Hematopoietic multipotent progenitor cell treated with erythropoietin and hydrocortisone succinate and interleukin-3 and kit ligand, for 15 days (in vitro differentiated cells): ENCODE data around the gene GLP2R.
"Not testable (repeated sequence)": the region's sequence is repeated elsewhere in the genome, so short reads cannot be mapped to it uniquely, and the experiment has no call there.

Source experiments
- DNase-seq: peaks from one replicate; pipeline ENCODE4 v3.0.0-alpha.2; 2015; ENCODE audit warnings: low spot score

GLP2R gene, protein sequence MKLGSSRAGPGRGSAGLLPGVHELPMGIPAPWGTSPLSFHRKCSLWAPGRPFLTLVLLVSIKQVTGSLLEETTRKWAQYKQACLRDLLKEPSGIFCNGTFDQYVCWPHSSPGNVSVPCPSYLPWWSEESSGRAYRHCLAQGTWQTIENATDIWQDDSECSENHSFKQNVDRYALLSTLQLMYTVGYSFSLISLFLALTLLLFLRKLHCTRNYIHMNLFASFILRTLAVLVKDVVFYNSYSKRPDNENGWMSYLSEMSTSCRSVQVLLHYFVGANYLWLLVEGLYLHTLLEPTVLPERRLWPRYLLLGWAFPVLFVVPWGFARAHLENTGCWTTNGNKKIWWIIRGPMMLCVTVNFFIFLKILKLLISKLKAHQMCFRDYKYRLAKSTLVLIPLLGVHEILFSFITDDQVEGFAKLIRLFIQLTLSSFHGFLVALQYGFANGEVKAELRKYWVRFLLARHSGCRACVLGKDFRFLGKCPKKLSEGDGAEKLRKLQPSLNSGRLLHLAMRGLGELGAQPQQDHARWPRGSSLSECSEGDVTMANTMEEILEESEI

DNA sequence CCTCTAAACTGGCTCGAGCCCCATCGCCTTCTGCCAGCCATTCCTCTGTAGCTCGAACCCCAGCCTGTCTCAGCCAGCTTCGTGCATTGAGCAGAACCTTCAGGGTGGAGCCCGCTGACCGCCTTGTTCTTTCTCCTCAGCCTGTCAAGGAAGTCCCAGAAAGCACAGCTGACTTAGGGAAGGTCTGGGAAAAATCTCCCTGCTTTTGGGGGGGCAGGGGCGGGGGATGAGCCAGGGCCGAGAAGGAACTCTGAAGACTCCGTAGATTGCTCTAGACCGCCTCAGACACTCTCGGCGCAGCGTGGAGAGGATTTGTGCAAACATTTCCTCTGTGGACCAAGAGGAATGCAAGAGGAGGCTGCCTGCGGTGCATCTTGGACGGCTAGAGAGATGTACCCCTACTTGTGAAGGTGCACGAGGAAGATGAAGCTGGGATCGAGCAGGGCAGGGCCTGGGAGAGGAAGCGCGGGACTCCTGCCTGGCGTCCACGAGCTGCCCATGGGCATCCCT is at the start of gene GLP2R:
GLP2R (plus strand) TSS at position 284 of the 510 bp plus-strand sequence; CDS start at position 424, 140 bp downstream.
- no peak for DNase-seq

DNA sequence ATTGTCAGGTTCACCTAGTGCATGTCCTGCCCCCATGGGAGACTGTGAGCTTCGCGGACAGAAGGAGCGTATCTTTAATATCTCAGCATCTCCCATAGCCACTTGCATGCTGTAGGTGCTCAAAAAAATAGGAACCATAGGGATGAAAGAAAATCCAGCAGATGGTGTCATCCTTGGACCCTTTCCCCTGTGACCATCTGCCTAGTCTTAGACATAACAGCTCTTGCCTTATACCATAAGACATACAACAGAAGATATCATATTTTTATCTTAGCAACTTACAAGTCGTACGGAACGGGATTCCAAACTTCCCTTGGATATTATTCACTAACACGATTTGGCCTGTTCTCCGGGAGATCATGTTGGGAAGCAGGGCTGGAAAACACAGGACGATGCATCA is 48.8 kb upstream of the GLP2R start:
- DNase-seq = no peak

DNA sequence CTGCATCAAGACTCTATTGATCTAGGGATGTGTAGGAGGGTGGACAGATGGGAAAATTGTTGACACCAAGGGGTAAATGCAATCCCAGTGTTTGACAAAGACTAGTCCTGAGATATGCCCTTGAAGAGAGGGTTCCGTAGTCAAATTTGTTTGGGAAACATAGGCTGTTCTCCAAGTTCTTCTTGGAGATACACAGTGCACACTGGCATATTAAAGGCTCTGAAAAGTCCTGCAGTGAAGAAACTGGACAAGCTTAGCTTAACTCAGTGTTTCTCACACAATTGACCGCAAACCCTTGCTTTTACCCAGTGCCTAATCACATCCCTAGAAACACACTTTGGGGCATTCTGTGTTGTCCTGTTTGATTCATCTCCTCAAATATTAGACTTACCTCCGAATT is 45.2 kb upstream of the GLP2R start:
- no peak for DNase-seq

DNA sequence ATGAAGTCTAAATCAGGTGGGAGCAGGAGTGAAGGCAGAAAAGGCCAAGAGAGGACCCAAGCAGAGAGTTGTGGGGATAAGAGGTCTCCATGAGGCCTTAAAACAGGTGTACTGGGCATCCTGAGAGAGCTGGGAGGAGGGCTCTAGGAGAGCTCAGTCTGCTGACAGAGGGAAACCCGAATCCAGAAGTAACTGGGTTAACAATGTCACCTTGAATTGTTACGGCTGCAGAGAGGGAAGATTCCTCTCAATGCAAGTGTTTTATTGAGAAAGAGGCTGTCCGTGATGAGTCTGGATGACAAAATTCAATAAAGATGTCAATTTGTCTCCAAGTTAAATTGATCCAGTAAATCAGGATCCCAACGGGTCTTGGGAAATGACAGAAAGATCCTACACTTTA is 42.7 kb upstream of the GLP2R start:
- no peak for DNase-seq

DNA sequence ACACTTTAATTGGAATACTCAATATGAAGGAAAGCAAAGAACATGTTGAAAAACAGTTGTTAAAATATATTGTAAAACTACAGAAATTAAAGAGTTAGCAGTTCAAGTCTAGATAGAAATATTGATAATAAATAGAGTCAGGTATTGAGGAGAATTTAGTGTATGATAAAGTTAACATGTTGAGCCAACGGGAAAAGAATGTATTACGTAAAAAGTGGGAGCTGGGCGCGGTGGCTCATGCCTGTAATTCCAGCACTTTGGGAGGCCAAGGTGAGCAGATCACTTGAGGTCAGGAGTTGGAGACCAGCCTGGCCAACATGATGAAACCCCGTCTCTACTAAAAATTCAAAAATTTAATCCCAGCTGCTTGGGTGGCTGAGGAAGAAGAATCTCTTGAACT is 42.3 kb upstream of the GLP2R start:
- not testable (repeated sequence) for DNase-seq

DNA sequence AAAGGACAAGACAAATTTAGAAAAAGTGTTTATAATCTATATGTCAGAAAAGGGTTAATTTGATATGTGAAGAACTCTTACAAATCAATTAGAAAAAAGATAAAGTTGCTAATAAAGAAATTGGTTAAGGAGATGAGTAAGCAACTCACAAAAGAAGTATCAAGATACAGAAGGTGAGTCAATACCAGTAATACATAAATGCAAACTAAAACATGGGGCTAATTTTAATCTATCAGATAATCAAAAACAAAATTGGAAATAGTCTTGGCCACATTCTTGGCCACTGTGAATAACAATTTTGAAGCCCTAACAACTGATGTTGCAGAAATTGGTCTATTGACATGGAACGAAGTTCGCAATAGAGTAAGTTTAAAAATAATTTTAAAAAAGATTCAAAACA is 41.2 kb upstream of the GLP2R start:
- no peak for DNase-seq

DNA sequence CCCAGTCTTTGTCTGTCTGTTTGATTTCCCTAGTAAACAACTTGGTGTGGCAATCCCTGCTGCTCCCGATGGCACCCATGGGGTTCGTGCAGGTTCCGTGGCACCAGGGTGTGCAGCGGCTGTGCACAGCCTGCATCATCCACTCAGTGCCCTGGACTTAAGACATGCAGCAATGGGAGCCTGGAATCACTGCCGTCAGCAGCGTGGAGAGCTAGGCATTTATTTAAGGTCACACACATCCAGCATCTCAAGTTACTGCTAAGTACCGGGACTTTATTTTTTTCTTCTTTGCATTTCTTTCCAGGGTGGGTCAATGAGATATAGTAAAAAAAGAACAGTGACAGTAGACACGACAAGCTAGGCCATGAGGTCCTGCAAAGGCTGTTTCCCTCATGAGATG is 37.1 kb upstream of the GLP2R start:
- no peak for DNase-seq

DNA sequence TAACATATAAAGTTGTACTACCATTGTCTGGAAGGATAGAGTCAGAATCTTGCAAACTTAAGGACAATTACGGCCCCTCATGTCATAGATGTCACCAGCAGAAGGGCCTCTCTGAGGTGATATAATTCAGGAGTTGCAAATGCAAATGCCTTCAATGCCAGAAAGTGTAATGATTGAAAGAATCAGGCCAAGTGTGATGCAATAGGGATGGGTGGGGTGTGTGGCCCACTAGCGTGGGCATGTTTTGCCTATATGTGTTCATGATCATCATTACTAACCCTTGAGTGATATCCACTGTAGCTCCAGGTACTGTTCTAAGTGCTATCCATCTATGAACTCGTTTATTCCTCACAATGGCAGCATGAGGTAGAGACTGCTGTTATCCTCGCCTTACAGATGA is 35.4 kb upstream of the GLP2R start:
- no peak for DNase-seq

DNA sequence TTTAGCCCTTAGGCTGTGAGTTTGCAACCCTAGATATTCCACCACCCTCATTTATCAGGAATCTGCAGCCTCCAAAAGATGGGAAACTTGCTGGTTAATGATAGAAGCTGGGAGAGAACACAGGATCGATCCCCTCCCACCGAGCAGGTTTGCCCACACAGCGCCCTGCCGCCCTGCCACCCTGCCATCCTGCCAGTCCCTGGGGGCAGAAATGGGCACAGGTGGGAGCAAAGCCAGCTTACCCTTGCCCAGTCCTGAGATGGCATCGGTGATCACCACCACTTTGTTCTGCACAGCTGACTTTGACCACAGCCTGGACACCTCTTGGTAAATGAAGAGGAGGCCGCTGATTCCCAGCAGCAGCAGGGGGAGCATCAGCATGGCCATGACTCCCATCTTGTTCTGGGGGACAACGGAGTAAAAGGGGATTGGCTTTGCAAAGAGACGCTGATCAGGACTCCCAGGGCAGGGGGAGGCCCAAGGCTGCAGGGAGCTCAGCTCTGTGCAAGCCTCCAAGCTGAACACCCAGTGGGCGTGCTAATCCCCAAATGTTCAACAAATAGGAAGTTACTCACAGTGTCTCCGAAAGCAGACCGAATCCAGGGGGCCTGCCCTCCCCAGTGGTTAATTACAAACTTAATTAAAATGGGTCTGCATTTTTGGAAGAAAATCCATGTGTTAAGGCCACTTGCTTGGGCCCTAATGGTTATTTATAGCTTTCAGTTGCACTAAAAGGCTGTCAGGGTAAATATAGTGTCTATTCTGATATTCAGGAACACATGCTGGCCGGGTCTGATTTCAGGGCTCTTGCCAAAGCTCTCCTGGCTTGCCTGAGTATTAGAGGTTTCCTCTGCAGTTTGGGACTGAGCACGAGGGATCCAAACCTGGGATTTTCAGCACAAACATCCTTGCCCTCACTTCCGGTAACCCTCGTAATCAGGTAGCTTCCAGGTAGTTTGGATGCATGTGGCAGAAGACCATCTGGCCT is 34.5 kb upstream of the GLP2R start, which contains the start of gene DHRS7C:
DHRS7C (minus strand) TSS at position 704 of the 988 bp plus-strand sequence; CDS start at position 396, 308 bp downstream.
- no peak for DNase-seq

DNA sequence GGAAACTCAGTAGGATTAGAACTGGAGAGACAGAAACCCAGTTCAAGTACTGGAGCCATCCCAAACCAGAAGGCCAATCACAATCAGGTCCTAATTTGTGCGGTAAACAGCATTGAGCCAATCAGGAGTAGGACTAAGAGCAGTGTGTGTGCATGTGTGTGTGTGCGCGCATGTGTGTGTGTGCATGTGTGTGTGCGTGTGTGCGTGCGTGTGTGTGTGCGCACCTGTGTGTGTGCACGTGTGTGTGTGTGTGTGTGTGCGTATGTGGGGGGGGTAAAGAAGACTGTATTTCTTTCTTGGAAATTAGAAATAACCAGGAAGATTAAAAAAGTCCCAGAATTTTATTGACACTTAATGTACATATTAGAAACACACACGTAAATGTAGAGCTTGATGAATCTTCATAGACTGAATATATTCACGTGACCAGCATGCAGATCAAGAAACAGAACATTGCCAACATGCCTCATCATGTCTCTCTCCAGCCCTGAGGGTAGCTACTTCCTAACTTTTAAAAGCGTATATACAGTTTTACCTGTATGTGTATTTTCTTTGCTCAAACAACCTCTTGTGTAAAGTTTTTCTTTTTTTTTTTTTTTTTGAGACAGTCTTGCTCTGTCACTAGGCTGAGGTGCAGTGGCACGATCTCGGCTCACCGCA is 33.4 kb upstream of the GLP2R start:
- no peak for DNase-seq

DNA sequence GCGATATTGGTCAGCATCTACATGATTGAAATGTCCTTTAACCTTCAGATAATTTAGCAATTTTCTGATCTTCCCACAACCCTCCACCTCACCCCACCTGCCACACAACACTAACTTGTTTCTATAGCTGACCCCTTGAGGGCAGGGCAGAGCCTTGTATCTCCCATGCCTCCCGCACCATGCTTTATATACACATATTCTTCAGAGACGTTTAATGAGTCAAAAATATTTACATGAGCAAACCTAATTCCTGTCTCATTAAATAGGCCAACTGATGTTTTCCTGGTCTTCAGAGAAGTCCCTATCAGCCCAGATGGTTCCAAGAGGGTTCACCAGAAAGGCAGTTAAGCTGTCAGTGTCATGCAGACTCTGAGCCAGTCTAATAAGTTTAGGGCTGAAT is 27.7 kb upstream of the GLP2R start:
- DNase-seq = no peak

DNA sequence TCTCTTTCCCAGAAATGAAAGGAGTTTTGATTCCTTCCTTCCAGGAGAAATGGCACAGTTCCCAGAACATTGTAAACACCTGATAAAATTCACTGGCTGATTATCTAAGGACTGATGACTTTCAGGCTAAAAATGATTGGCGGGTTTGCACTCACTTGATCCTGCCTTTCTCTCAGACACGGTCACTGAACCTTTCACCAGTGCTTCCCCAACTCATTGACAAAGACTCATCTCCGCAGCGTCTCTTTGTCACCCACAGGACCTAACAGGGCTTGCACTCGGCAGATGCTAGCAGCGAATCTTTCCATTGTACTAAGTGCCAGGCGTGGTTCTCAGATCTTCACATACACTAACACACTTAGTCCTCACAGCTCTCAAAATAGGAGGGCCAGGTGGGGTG is 27.0 kb upstream of the GLP2R start:
- DNase-seq = no peak

DNA sequence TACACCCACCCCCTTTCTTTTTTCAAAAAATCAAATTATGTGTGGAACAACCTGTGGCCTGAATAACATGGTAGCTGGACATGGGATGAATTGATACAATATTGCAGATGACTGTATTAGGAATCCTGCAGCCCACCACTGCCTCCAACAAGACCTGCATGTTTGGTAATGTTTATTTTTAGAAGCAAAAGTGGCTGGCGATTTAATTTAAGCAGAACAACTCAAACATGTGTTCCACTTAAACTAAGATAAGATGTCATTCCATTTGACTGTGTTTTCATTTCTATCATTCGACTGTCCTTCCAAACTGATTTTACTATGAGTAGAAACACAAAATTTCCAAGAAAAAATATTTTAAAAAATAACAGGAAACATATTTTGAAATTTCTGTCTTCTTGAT is 24.2 kb upstream of the GLP2R start:
- no peak for DNase-seq

DNA sequence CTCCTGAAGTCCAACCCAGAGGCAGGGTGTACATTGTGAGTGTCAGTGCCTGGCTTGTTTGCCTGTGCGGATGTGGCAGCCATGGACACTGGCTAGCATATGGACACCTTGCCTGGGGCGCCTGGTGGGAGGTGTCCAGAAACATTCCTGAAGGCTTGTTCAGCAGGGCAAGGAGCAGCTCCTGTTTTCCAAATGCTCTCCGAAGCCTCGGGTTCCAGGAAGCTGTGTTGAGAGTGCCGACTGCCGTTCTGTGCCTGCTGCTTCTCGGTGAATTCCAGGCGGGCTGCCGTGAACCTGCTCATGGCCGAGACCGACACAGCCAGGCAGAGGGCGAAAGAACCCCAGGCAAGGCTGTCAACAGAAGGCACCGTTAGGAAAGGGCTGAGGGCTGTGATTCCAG is 23.4 kb upstream of the GLP2R start:
- no peak for DNase-seq

DNA sequence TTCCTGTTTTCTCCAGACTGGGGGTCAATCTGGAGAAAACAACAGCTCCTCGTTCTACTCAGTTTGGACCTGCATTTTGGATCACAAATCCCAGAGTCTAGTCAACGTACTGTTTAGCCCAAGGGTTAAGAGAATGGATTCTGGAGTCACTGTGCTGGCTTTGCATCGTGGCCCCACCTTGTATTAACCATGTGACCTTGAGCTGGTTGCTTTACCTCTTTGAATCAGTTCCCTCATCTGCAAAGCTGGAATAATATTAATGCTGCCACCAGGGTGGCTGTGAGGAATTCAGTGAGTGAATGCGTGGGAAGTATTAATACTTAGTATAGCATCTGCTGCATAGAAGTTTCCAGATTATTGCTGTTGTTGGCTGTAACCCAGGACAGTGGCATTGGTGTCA is 23.0 kb upstream of the GLP2R start:
- no peak for DNase-seq

DNA sequence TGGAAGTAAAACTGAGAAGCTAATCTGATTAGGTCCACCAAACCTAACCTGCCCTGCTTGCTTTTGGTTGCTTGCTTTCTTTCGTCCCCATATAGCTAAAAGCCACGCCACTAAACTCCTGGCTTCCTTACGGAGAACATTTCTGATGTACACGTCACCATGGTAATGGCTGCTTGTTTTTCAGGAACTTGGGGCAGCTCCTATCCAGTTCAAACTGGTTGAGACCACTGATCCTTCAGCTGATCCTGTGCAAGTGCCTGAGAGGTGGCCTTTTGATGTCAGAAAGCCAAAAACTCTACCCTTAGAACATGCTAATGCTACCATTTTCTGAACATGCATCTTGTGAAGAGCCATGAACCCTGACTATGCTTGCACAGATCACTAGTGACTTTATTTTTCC is 20.0 kb upstream of the GLP2R start:
- no peak for DNase-seq

DNA sequence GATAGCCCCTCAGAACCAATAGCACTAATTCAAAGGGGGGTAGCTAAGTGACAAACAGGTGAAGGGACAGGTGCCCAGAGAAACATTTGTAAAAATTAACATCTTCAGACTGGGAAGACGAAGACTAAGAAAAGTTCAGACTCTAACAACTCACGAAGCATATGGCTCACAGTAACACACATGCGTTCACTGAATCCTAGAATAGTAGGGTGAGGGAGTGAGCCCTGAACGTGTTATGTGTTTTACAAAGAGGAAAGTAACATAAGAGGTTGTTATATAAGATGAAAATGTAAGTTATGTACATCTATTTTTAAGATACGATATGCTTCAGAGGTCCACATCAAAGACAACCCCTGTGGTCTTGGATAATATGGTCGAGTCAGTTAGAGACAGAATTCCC is 19.0 kb upstream of the GLP2R start:
- DNase-seq = no peak

DNA sequence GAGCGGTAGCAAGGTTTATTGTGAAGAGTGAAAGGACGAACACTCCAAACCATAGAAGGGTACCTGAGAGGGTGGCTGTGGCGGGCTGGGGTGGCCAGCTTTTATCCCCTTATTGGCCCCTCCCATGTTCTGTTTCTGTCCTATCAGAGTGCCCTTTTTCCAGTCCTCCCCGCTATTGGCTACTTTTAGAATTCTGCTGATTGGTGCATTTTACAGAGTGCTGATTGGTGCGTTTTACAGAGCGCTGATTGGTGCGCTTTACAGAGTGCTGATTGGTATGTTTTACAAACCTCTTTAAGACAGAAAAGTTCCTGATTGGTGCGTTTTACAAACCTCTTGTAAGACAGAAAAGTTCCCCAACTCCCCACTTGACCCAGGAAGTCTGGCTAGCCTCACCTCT is 16.3 kb upstream of the GLP2R start:
- no peak for DNase-seq

DNA sequence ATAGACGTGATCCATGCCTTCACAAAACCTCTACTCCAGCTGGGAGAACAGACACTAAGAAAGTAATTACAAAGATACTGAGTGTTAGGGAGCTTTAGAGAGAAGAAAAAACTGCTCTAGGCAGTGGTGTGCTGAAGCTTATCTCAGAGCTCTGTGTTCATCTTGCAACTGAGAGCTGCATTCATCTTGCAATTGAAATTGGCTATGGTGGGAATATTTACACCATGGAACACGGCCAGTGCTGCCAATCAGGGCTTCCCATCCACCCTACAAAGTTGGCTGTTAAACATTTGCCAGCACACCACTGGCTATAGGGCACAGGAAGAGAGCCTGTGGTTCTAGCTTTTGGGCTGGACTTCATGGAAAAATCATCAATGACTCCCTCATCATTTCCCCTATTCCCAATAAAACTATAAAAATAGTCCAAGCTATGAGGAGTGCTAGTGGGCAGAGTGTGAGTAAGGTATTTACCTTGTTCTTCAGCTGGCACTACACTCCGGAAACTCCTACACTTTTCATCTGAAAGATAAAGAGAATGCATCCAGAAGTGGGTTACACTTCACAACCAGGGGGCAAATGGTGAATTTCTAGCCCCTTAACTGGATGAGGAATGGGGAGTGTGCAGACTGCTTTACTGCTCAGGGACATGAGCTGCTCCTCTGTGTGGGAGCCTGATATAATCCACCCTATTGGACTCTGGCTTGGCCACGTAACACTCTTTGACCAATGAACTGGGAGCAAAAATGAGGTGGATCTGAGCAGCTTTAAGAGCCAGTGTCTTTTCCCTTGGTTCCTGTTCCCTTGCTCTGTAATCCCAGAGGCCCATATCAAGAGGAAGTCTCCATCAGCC is 15.4 kb upstream of the GLP2R start:
- no peak for DNase-seq

DNA sequence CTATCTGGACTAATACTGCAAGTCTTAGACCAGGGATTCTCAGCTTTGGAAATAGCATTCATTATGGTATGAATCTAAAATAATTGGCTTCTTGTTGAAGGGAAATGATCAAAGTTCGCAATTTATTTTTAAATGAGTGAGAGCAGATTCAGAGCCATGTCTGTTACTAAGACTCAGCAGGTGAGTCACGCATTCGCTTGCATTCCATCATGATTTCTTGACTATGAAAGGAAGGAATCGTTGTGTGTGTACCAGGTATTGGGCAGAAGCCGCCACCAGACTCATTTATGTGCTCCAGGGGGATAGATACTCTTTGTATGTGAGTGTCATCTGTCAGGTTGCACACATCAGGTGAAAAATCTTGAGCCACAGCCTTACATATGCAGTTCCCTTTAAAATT is 14.6 kb upstream of the GLP2R start:
- no peak for DNase-seq

DNA sequence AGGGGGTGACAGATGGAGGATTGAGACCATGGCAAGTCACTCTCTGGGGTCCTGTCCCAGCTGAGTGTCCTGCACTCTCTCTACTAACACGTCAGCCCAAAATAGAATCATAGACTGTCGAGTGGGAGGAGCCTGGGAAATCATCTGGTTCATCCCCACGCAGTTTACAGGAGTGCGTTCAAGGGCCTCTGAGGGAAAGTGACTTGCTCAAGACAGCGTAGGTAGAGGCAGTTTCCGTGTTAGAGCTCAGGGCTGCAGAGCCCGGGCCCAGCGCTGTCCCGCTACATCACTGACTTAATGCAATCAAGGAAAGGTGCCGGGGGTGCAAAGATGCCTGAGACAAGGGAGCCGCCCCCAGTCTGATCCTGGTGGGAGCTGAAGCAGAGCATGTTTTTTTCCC is 14.2 kb upstream of the GLP2R start:
- DNase-seq = no peak
